ENCODE results near the gene ADK. TPM values are rescaled to one million over a fixed set of nuclear protein-coding genes. Genes with fewer than 3 reads are reported as not detected.

ADK gene
- total RNA-seq, 1 donor from 2014 or later: 31.9 TPM

DNA sequence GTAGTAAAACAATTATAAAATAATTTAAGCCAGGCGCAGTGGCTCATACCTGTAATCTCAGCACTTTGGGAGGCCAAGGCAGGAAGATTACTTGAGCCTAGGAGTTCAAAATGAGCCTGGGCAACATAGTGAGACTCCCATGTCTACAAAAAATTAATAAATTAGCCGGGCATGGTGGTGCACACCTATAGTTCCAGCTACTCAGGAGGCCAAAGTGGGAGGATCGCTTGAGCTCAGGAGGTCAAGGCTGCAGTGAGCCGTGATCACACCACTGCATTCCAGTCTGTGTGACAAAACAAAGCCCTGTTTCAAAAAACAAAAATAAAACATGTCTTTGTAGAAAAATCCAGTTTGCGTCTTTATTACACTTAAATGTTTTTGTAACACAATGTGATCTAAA is 533.4 kb downstream of the ADK start:
- DNase-seq (ENCODE audit: low spot score): no peak
- Mint-ChIP-seq H3K36me3 (ENCODE audit: low read depth) (peaks cover 3% of the 10 kb centered on the region), H3K27ac (ENCODE audit: unreplicated experiment) (no peak overlapping the region), H3K9me3 (ENCODE audit: low read depth) (no peaks in the 10 kb centered on the region), H3K4me3 (ENCODE audit: unreplicated experiment) (no peak overlapping the region), H3K27me3 (ENCODE audit: low read depth) (no peaks in the 10 kb centered on the region), H3K4me1 (ENCODE audit: low read depth) (peaks cover 5% of the 10 kb centered on the region)
- TF ChIP-seq CTCF (IDR thresholded peaks at IDR 0.05): no peak

DNA sequence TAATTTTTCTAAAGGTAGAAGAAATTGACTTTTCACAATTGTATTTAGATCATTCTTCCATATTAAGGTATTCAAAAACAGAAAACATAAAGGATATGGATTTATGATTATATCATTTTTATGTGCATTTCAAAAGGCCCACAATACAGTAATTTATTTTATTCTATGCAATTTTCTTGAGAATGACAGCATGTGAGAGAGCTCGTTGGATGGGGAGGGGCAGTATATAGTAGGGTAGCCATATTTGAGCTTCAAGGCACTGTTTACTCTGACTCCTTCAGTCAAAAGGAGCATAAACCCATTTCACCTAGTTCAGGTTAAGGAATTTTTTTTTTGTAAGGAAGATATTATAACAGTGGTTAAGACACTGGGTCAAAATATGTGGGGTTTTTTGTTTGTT is 534.5 kb downstream of the ADK start:
- TF ChIP-seq CTCF (IDR thresholded peaks at IDR 0.05): no peak
- Mint-ChIP-seq H3K27ac (ENCODE audit: unreplicated experiment) (no peak overlapping the region), H3K27me3 (ENCODE audit: low read depth) (no peaks in the 10 kb centered on the region), H3K4me1 (ENCODE audit: low read depth) (peaks cover 5% of the 10 kb centered on the region), H3K4me3 (ENCODE audit: unreplicated experiment) (no peak overlapping the region), H3K9me3 (ENCODE audit: low read depth) (no peaks in the 10 kb centered on the region), H3K36me3 (ENCODE audit: low read depth) (peaks cover 3% of the 10 kb centered on the region)
- DNase-seq (ENCODE audit: low spot score): no peak

GRCh38 chr10:74690393-74690792 is 539.4 kb downstream of the ADK start:
- H3K36me3 Mint-ChIP-seq (ENCODE audit: low read depth): peaks cover 3% of the 10 kb centered on the region

GRCh38 chr10:74691164-74691563 is 540.1 kb downstream of the ADK start:
- Mint-ChIP-seq H3K27ac (ENCODE audit: unreplicated experiment) (no peak overlapping the region), H3K4me3 (ENCODE audit: unreplicated experiment) (no peak overlapping the region), H3K36me3 (ENCODE audit: low read depth) (peaks cover 3% of the 10 kb centered on the region), H3K27me3 (ENCODE audit: low read depth) (no peaks in the 10 kb centered on the region), H3K9me3 (ENCODE audit: low read depth) (no peaks in the 10 kb centered on the region), H3K4me1 (ENCODE audit: low read depth) (peaks cover 7% of the 10 kb centered on the region)
- DNase-seq (ENCODE audit: low spot score): no peak
- no peak for TF ChIP-seq CTCF (IDR thresholded peaks at IDR 0.05)

More at GRCh38 chr10:74690393-74690792, 539.4 kb downstream of the ADK start:
- TF ChIP-seq CTCF (IDR thresholded peaks at IDR 0.05): no peak
- no peaks in the 10 kb centered on the region for H3K27me3 Mint-ChIP-seq (ENCODE audit: low read depth)
- no peak for DNase-seq (ENCODE audit: low spot score)
- H3K4me1 Mint-ChIP-seq (ENCODE audit: low read depth): peaks cover 7% of the 10 kb centered on the region
- no peaks in the 10 kb centered on the region for H3K9me3 Mint-ChIP-seq (ENCODE audit: low read depth)
- H3K4me3 Mint-ChIP-seq (ENCODE audit: unreplicated experiment): no peak overlapping the region
- H3K27ac Mint-ChIP-seq (ENCODE audit: unreplicated experiment): no peak overlapping the region

GRCh38 chr10:74704629-74705357 is 553.8 kb downstream of the ADK start:
- TF ChIP-seq CTCF (IDR thresholded peaks at IDR 0.05): no peak
- no peak for DNase-seq (ENCODE audit: low spot score)
- H3K9me3 Mint-ChIP-seq (ENCODE audit: low read depth): no peaks in the 10 kb centered on the region
- H3K4me1 Mint-ChIP-seq (ENCODE audit: low read depth): peaks cover 16% of the 10 kb centered on the region
- H3K36me3 Mint-ChIP-seq (ENCODE audit: low read depth): peaks cover 2% of the 10 kb centered on the region
- no peak overlapping the region for H3K4me3 Mint-ChIP-seq (ENCODE audit: unreplicated experiment)
- H3K27ac Mint-ChIP-seq (ENCODE audit: unreplicated experiment): no peak overlapping the region
- no peaks in the 10 kb centered on the region for H3K27me3 Mint-ChIP-seq (ENCODE audit: low read depth)

Data from chondrocyte (in vitro differentiated cells).